ENCODE data around the gene CHD3. TPM values are rescaled to one million over a fixed set of nuclear protein-coding genes. Genes with fewer than 3 reads are reported as not detected.

CHD3 gene
- 50.7 TPM for total RNA-seq

GRCh38 chr17:7888184-7888920 is at the start of gene CHD3:
Gene CHD3, plus strand, starts transcription at chr17:7888789. Its CDS starts 212 bp downstream, at chr17:7889001.
- peak; percentile 89 for ATAC-seq

GRCh38 chr17:7839190-7839875 is 49.3 kb upstream of the CHD3 start:
- ATAC-seq, result no peak

GRCh38 chr17:7839876-7840261 is 48.7 kb upstream of the CHD3 start:
- no peak for ATAC-seq

- no peak for ATAC-seq
Measured at GRCh38 chr17:7840441-7840840, 48.1 kb upstream of the CHD3 start.

- ATAC-seq, result no peak
Measured at GRCh38 chr17:7840875-7841274, 47.7 kb upstream of the CHD3 start.

- peak; percentile 64 for ATAC-seq
Measured at GRCh38 chr17:7841396-7841914, 47.1 kb upstream of the CHD3 start.

- peak; percentile 52 for ATAC-seq
Measured at GRCh38 chr17:7841915-7842379, 46.6 kb upstream of the CHD3 start.

- peak; percentile 24 for ATAC-seq
Measured at GRCh38 chr17:7842380-7843256, 46.0 kb upstream of the CHD3 start.

GRCh38 chr17:7843257-7843535 is 45.4 kb upstream of the CHD3 start:
- ATAC-seq, result no peak

GRCh38 chr17:7843536-7844291 is 44.9 kb upstream of the CHD3 start:
- peak; percentile 48 for ATAC-seq

GRCh38 chr17:7844292-7845154 is 44.1 kb upstream of the CHD3 start:
- peak; percentile 69 for ATAC-seq

- no peak for ATAC-seq
Measured at GRCh38 chr17:7845359-7846062, 43.1 kb upstream of the CHD3 start.

- ATAC-seq, result no peak
Measured at GRCh38 chr17:7846063-7846735, 42.4 kb upstream of the CHD3 start.

- no peak for ATAC-seq
Measured at GRCh38 chr17:7846765-7847661, 41.6 kb upstream of the CHD3 start.

- no peak for ATAC-seq
Measured at GRCh38 chr17:7848131-7848579, 40.4 kb upstream of the CHD3 start.

- no peak for ATAC-seq
Measured at GRCh38 chr17:7848739-7849129, 39.9 kb upstream of the CHD3 start.

GRCh38 chr17:7849130-7849750 is 39.3 kb upstream of the CHD3 start:
- ATAC-seq, result no peak

- no peak for ATAC-seq
Measured at GRCh38 chr17:7849751-7850504, 38.7 kb upstream of the CHD3 start.
